ENCODE measurements around the gene PRIM2. TPM values are rescaled to one million over a fixed set of nuclear protein-coding genes. Genes with fewer than 3 reads are reported as not detected.
"Not testable (repeated sequence)": the region's sequence is repeated elsewhere in the genome, so short reads cannot be mapped to it uniquely, and the experiment has no call there.

Gene PRIM2
- total RNA-seq, 1 donor from 2014 or later = 25.7 TPM

DNA sequence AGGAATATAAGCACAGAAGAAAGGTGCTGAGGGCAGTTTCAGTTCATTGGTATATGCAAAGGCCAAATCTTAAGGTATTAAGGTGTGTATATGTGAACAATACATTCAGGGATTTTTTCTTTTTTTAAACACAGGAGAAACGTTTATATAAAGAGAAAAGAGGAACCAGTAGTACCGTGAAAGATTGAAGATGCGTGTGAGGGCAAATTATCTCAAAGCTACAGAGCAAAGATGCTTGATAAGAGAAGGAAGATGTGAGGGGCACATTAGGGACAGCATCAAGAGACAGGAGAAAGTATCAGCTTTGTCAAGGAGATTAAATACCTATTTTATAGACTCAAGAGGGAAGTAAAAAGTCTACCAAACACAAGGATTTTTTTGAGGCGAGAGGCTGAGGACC lies 165.0 kb downstream of the PRIM2 start:
- not testable (repeated sequence) for FAIRE-seq; DNase-seq (ENCODE audit: low spot score in 2 of 2)

DNA sequence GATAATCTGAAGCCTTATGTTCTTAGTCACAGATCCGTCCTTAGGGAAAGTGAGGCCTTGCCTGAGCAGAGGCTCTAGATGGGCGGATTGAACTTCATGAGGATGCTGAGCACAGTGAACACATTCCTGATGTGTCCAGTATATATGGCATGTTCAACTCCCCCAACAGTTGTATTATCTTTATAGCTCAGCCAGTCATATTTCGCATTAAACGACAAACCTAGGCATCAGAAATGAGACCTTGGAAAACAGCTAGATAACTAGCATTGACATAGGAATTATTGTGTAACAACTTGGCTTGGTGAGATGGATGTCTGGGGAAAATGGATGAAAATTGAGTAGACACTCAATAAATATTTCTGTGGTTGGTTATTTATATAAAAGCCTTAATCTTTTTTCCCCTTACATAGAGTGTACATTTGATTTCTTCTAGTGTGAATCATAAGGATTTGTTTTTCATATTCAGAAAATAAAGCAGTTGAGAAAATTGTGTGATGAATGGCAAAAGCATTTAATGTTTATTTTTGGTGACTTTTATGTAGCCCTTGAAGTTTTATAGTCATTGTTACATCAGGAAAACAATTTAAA lies 169.2 kb downstream of the PRIM2 start:
- not testable (repeated sequence) for FAIRE-seq; DNase-seq (ENCODE audit: low spot score in 2 of 2)

DNA sequence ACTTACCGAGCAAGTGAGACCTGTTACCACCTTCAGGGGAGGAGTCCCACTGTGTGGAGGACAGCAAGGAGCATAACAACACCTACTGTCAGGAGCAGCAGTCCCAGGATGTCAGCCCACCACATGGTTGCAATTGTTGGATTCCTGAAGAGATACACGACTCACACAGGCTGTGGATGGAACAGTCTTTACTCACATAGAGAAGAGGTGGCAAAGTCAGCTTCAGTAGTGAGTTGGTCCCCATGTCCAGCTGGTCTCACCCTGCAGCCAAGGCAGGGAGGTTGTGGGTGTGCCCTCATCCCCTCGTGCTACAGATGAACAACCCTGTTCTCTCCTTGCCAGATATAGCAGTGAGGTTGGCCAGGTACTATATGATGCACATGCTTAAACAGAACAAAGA lies 171.1 kb downstream of the PRIM2 start:
- FAIRE-seq = not testable (repeated sequence)

DNA sequence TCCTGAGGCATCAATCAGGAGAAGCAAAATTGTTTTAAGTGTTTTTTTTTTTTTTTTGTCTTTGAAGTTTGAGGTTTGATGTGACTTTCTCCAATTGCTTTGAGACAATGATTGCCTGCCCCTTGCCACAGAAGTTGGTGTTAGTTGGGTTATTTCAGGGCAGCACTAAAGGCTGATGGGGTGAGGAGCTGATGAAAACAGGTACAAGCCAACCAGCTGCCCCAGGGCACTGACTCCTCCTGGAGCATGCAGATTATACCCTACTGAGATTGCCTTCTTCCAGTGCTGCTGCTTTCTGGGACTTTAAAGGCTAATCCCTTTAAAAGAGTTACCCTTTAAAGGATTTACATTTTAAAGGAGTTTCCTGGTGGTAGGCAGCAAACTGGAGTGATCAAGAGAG lies 172.5 kb downstream of the PRIM2 start:
- not testable (repeated sequence) for FAIRE-seq; DNase-seq (ENCODE audit: low spot score in 2 of 2)

More for the DNA sequence above, 171.1 kb downstream of the PRIM2 start:
- not testable (repeated sequence) for DNase-seq (ENCODE audit: low spot score in 2 of 2)

DNA sequence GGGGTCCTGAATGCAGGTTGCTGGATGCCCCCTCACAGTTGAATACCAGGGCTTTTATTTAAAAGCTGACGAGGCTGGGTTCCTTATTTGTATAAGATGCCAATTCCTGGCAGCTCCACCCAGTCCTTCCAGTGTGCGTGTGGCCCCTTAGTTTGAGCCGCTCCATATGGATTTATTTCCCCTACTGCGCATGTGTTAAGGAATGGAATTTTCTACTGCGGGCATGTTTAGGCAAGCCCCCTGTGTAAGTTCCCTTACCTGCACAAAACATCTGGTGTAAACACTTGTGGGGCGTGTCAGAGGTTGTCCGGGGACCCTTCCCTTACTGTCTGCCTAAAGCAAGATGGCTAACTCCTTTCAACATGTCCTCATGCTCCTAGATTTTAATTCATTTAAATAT lies 174.4 kb downstream of the PRIM2 start:
- DNase-seq (ENCODE audit: low spot score in 2 of 2); FAIRE-seq: not testable (repeated sequence)

DNA sequence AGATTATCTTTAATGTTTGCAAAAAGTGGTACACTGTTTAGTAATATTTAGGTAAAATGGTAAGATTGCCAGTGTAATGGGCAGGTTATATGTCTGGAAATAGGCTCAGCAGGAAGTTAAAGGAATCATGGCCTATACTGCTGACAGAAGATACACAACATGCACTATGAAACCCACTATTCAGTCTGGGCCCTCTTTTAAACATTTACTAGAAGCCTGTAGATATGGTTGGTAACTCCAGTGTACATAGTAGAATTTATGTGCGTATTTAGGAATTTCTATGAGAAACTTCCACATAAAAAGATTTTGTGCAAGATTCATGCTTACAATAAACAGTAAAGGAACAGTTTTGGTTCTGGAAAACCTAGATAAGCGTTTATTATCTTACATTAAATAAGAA lies 178.8 kb downstream of the PRIM2 start:
- not testable (repeated sequence) for DNase-seq (ENCODE audit: low spot score in 2 of 2); FAIRE-seq

DNA sequence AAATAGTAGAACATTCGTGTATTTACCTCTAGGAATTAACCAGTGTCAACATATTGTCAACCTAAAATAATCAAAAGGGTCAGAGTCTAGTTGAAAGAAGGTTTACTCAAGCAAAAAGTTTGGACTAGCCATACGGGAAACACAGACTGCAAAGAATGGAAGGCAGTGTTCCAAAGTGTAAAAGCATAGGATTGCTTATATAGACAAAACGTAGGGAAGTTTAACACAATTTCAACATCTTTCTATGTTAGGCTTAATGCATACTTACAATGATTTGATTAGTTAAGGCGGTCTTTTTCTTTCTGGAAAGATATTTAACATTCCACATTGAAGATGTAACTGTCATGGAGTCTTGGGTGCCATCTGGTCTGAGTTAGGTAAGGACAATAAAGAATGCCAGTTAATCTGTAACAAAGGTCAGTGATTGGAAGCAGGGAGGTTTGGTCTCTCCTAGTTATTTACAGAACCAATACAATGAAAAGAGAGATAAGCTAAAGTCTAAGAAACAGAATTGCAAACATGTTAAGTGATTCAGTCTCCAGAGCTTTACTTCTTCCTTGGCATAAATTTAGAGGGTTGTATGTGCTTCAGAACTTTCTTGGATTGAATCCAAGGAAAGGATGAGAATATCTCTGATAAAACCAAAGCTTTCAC lies 183.1 kb downstream of the PRIM2 start:
- not testable (repeated sequence) for DNase-seq (ENCODE audit: low spot score in 2 of 2); FAIRE-seq

DNA sequence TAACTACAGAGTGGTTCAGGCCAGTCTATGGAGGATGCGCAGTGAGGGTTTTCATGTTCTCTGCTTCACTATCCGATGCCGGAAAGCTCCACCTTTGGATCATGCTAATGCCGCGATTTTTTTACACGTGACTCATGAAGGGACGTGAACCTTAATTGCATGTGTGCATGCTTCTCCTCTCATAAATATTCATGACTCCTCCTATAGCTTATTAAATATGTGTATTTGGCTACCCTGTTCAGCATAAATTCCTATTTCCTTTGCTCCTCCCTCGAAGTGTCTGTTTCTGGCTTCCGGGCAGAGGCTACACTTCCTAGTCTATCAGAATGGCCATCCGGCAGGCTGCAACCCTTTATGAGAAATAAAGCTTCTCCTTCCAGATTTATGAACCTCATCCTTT lies 185.0 kb downstream of the PRIM2 start:
- DNase-seq (ENCODE audit: low spot score in 2 of 2) = not testable (repeated sequence)

DNA sequence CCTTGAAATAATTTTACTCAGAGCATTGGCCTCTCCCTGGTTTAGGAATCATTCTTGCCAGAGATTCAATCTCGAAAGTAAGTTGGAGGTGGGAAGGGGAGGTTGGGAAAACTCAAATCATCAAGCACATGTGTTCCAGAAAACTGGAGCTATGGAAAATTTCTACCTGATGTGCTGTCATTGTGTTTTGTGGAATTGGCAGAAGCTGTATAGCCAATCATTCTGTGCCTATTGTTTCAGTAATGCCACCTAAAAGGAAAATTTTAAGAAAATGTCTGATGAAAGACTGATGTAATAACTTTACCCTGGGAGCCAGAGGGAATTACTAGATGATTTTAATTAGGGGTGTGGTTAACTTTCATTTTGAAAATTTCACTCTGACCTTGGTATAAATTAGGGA lies 187.8 kb downstream of the PRIM2 start:
- DNase-seq (ENCODE audit: low spot score in 2 of 2); FAIRE-seq: not testable (repeated sequence)

More for the DNA sequence above, 185.0 kb downstream of the PRIM2 start:
- FAIRE-seq = not testable (repeated sequence)

DNA sequence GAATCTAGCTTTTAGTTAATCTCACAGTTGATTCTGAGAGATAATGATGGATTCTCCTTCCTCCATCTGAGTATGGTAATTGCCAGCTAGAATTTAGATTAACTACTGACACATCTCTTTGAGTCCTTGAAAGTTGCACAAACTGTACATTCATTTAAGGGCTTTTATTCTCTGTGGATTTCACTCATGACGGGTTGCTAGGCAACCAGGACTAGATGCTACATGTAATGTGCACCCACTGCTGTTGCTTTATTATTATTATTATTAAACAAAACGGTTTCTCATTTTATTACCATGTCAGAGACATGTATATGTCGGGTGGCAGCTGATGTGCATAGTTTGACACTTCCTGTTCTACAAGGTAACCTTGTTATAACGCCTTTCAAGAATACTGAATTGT lies 193.0 kb downstream of the PRIM2 start:
- not testable (repeated sequence) for FAIRE-seq; DNase-seq (ENCODE audit: low spot score in 2 of 2)

DNA sequence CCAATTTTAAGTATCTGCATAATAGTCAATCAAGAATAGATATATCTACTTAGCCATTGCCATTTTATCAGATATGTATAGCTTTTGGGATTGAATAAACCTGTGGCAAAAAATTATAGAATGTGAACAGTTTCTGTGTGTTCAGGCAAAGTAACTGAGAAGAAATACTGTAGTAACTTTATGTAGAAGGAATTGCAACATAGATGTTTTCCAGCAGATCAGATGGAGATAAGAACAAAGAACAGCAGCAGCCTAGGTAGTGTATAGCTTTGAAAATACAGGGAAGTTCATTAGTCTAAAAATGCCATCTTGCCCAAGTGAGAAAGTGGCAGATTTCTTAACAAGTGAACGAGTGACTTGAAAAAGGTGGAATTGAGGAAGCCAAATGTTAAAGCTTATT lies 197.7 kb downstream of the PRIM2 start:
- FAIRE-seq = not testable (repeated sequence)

DNA sequence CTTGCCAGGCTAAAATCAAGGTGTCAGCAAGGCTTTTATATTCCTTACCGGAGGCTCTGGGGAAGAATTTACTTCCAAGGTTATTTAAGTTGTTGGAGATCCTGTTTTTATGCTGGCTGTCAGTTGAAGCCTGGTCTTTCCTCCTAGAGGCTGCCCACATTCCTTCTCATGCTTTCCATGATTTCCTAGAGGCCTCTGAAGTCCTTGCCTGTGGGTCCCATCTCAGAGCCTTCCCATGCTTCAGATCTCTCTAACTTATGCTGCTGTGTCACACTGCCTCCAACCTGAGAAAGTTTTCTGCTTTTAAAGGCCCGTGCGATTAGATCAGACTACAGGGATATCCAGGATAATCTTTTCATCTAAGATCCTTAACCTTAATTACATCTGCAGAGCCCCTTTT lies 198.4 kb downstream of the PRIM2 start:
- DNase-seq (ENCODE audit: low spot score in 2 of 2); FAIRE-seq: not testable (repeated sequence)

More for the DNA sequence above, 197.7 kb downstream of the PRIM2 start:
- not testable (repeated sequence) for DNase-seq (ENCODE audit: low spot score in 2 of 2)

DNA sequence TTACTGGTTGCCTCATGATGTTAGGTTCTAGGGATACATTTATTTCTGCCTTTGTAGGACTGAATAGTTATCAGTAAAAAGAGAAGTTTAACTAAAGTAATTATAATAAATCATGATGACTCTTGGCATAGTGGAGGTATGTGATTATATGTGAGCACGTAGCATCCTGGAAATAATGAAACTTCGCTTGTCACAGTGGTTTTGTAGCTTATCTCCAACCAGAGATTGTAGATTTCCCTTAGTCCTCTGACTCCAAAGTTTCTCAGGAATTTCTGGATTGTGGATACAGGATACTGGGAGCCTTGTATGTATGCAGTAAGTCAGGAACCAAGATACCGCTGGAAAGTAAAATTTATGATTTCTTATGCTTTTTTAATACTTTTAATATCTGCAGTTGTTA lies 199.3 kb downstream of the PRIM2 start:
- FAIRE-seq; DNase-seq (ENCODE audit: low spot score in 2 of 2): not testable (repeated sequence)

DNA sequence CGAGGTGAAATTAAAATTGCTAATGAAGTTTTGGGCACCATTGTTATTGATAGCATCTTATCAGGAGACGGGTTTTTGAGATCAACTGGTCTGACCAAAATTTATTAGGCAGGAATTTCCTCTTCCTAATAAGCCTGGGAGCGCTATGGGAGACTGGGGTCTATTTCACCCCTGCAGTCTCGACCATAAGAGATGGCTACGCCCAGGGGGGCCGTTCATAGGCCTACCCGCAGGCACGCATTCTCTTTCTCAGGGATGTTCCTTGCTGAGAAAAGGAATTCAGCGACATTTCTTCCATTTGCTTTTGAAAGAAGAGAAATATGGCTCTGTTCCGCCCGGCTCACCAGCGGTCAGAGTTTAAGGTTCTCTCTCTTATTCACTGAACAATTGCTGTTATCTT lies 201.8 kb downstream of the PRIM2 start:
- not testable (repeated sequence) for DNase-seq (ENCODE audit: low spot score in 2 of 2); FAIRE-seq

DNA sequence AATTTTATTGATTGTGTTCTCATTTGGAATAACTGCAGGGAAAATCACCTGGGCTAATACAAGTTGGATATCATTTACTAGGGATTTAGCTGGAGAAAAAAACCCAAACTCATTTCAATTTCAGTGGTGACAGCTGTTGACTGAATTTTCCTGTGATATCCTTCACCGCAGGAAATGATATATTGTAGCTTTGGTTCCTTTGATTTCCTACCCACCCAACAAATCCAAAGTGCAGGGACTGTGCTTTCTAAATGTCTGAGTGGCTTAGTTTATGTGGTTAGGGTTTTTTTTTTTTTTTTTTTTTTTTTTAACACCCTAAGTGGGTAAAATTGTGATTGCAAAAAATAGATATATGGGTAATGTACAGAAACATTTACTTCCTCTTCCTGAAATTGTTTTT lies 203.7 kb downstream of the PRIM2 start:
- FAIRE-seq; DNase-seq (ENCODE audit: low spot score in 2 of 2): not testable (repeated sequence)

DNA sequence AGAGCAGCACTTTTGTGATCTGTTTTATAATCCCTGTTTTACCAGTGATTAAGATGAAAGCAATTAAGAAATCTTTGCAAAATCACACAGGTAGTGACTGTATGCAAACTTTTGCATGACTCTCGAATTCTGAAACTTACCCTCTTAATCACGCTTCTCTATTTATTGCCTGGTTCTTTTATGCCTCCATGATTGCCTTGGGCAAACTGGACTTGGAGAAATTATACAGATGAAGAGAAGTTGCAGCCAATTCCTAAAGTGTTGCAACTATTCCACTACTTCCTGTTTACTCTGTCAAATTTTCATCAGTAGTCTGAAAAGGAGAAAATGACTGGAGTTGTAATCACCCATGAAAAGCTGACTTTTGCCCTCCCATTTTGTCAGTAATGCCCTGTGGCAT lies 205.8 kb downstream of the PRIM2 start:
- not testable (repeated sequence) for FAIRE-seq; DNase-seq (ENCODE audit: low spot score in 2 of 2)

DNA sequence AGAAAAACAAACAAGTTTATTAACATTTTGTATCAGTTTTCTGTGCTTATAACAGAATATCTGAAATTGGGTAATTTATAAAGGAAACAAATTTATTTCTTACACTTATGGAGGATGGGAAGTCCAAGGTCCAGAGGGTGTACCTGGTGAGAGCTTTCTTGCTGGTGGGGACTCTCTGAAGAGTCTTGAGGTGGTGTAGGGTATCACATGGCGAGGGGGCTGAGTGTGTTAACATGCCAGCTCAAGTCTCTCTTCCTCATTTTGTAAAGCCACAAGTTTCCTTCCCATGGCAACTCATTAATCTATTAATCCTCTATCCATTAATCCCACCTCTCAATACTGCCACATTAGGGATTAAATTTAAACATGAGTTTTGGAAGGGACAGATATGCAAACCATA lies 212.3 kb downstream of the PRIM2 start:
- not testable (repeated sequence) for DNase-seq (ENCODE audit: low spot score in 2 of 2); FAIRE-seq

DNA sequence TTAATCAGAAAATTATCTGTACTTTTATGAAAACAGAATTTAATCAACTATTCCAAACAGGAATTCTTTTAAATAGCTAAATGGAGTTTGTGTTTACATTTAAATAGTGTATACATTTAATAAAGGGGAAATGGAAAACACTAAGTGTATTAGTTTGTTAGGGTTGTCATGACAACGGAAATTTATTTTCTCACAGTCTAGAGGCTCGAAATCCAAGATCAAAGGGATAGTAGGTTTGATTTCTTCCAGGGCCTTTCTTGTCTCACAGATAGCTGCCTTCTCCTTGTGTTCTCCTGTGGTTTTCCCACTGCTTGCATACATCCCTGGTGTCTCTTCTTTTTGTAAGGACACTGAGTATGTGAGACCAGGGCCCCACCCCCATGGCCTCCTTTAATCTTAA lies 215.2 kb downstream of the PRIM2 start:
- peak; percentile 28 for FAIRE-seq
- DNase-seq (ENCODE audit: low spot score in 2 of 2) = not testable (repeated sequence)

DNA sequence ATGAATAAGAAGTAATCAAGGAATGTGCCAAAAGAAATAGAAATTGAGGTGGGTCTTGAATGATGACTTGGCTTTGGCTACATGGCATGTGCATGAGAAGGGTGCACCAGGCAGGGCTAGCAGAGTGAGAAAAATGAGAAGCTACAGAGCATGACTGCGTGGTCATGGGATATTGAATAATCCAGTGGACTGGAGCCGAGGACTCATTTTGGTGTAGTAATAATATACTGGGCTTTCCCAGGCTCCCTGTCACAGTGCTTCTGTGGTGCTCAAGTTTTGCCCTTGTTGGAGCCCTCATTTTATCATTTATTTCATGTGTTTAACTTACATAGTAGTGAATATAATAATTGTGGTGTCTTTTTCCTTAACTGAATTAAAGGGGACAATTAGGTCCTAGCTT lies 217.7 kb downstream of the PRIM2 start:
- FAIRE-seq; DNase-seq (ENCODE audit: low spot score in 2 of 2): not testable (repeated sequence)

DNA sequence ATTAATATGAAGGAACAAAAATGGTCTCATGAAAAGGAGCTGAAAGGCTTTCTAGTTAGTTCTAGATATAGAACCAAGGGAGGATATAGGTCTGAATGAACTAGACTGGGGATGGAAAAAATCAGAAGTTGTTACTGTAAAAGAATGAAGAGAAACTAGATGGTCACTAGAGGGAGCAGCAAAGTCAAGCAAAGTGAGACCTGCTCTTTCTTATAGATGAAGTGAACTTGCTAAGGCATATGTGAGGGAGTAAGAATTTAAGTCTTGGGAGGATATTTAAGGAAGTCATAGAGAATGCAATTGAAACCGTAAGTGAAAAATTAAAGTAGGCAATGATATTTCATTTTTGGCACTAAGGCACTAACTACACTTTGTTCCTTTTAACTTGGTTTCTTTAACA lies 218.6 kb downstream of the PRIM2 start:
- peak in 1 of 2 donors; percentile 0 for DNase-seq (ENCODE audit: low spot score in 2 of 2)
- FAIRE-seq = not testable (repeated sequence)

DNA sequence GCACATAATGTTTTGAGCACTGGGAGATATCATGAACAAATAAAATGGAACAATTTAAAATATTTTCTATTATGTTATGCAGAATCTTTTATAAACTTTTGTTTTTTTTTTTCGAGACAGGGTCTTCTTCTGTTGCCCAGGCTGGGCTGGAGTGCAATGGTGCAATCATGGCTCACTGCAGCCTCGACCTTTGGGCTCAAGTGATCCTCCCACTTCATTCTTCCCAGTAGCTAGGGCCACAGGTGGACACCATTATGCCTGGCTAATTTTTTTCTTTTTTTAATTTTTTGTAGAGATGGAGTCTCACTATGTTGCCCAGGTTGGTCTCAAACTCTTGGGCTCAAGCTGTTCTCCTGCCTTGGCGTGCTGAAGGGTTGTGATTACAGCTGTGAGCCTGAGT lies 220.5 kb downstream of the PRIM2 start:
- DNase-seq (ENCODE audit: low spot score in 2 of 2); FAIRE-seq: not testable (repeated sequence)

DNA sequence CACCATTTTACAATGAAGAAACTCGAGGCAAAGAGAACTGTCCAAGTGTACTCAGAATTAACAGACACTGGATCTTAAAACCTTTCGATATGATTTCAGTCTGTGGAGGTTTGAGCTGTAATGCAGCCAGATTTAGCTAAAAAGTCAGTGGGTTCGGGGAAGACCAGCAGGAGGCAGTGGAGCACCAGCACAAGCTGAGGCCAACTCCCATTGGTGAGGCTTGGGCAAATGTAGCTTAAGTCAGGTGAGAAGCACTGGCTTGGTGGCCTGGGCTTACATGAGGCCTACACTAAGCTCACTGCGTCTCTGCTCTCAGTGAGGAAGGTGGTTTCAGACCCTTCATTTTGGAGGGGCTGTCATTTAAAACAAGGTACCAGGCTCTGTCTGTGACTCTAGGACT lies 234.5 kb downstream of the PRIM2 start:
- DNase-seq (ENCODE audit: low spot score in 2 of 2); FAIRE-seq: not testable (repeated sequence)
